ENCODE measurements around the gene GNRHR. TPM values are rescaled to one million over a fixed set of nuclear protein-coding genes. Genes with fewer than 3 reads are reported as not detected.
"Not testable (repeated sequence)": the region's sequence is repeated elsewhere in the genome, so short reads cannot be mapped to it uniquely, and the experiment has no call there.

Gene GNRHR
- total RNA-seq, 6 experiments from 2014 or later: not detected

- no peaks in the 10 kb centered on the region for H3K27me3 ChIP-seq
- ATAC-seq (peak in 1 of 4 donors; percentile 21), DNase-seq (no peak)
- intact Hi-C loops (cut with DNase I): no loop called here
- no peak overlapping the region for H3K4me3 ChIP-seq
- WGBS (ENCODE audit: insufficient coverage, low coverage, low lambda C conversion rate, missing lambda C conversion rate): 20% methylated on average over 1 of the region's 3 CpGs
- H3K36me3 ChIP-seq: no peaks in the 10 kb centered on the region
- no peaks in the 10 kb centered on the region for H3K4me1 ChIP-seq
- no peak overlapping the region for H3K27ac ChIP-seq
- TF ChIP-seq CTCF (IDR thresholded peaks at IDR 0.05) (no peak), POLR2A (IDR thresholded peaks at IDR 0.05) (no peak)
- no peaks in the 10 kb centered on the region for H3K9me3 ChIP-seq
Measured at GRCh38 chr4:67712000-67712625, 42.1 kb downstream of the GNRHR start.

- H3K4me3 ChIP-seq; ATAC-seq; H3K9me3 ChIP-seq; H3K4me1 ChIP-seq; intact Hi-C loops (cut with DNase I); DNase-seq; H3K27me3 ChIP-seq; H3K36me3 ChIP-seq; H3K27ac ChIP-seq: not testable (repeated sequence)
- WGBS (ENCODE audit: insufficient coverage, low coverage, low lambda C conversion rate, missing lambda C conversion rate): 92% methylated on average over 3 of the region's 3 CpGs
Measured at GRCh38 chr4:67706682-67707081, 47.5 kb downstream of the GNRHR start.

- H3K9me3 ChIP-seq: no peaks in the 10 kb centered on the region
- no peaks in the 10 kb centered on the region for H3K36me3 ChIP-seq
- intact Hi-C loops (cut with DNase I): no loop called here
- no peak overlapping the region for H3K4me3 ChIP-seq
- 56% methylated on average over 2 of the region's 2 CpGs for WGBS (ENCODE audit: insufficient coverage, low coverage, low lambda C conversion rate, missing lambda C conversion rate)
- TF ChIP-seq CTCF (IDR thresholded peaks at IDR 0.05): no peak
- TF ChIP-seq POLR2A (IDR thresholded peaks at IDR 0.05): no peak
- no peaks in the 10 kb centered on the region for H3K27me3 ChIP-seq
- H3K4me1 ChIP-seq: peaks cover 0 to 2% (median under 1%) of the 10 kb centered on the region in 4 donors
- no peak for DNase-seq
- no peak for ATAC-seq
- H3K27ac ChIP-seq: no peak overlapping the region
Measured at GRCh38 chr4:67704843-67705242, 49.3 kb downstream of the GNRHR start.

GRCh38 chr4:67702166-67702565, 52.0 kb downstream of the GNRHR start:
- no peak overlapping the region for H3K27ac ChIP-seq
- peak overlapping the region in 2 of 3 donors; percentile 82 to 97 for H3K4me3 ChIP-seq
- H3K27me3 ChIP-seq: no peaks in the 10 kb centered on the region
- WGBS (ENCODE audit: insufficient coverage, low coverage, low lambda C conversion rate, missing lambda C conversion rate): 100% methylated on average over 2 of the region's 2 CpGs
- ATAC-seq: no peak
- no peak for DNase-seq
- H3K36me3 ChIP-seq: no peaks in the 10 kb centered on the region
- TF ChIP-seq POLR2A (IDR thresholded peaks at IDR 0.05) (no peak), CTCF (IDR thresholded peaks at IDR 0.05) (no peak)
- H3K9me3 ChIP-seq: no peaks in the 10 kb centered on the region
- intact Hi-C loops (cut with DNase I): no loop called here
- peaks cover 0 to 9% (median 4%) of the 10 kb centered on the region in 4 donors for H3K4me1 ChIP-seq

GRCh38 chr4:67701517-67701850, 52.7 kb downstream of the GNRHR start:
- 0% methylated on average over 4 of the region's 4 CpGs for WGBS (ENCODE audit: insufficient coverage, low coverage, low lambda C conversion rate, missing lambda C conversion rate)

More at GRCh38 chr4:67701517-67701850, 52.7 kb downstream of the GNRHR start:
- intact Hi-C loops (cut with DNase I): no loop called here
- Histone ChIP-seq H3K9me3 (no peaks in the 10 kb centered on the region), H3K27me3 (no peaks in the 10 kb centered on the region), H3K4me1 (peaks cover 0 to 9% (median 4%) of the 10 kb centered on the region in 4 donors), H3K27ac (peak overlapping the region; percentile 47 to 79 (median 62)), H3K4me3 (peak overlapping the region; percentile 82 to 97 (median 88)), H3K36me3 (no peaks in the 10 kb centered on the region)
- no peak for DNase-seq
- TF ChIP-seq CTCF (IDR thresholded peaks at IDR 0.05) (no peak), POLR2A (IDR thresholded peaks at IDR 0.05) (no peak)
- peak; percentile 4 to 39 (median 13) for ATAC-seq

Measured in right lobe of liver (tissue), 6 donors.